Forelimb muscle (tissue), 1 donor: Measurements from ENCODE around the gene ACBD4. TPM values are rescaled to one million over a fixed set of nuclear protein-coding genes. Genes with fewer than 3 reads are reported as not detected.

Experiments
- DNase-seq: peaks from one replicate; pipeline ENCODE4 v3.0.0-alpha.2; 2013; ENCODE audit warnings: low read depth
- polyA plus RNA-seq: library from polyadenylated mRNA; unstranded; fragments of 120-200 nt; gene quantifications from one replicate; pipeline ENCODE4 v1.2.1, GENCODE V29; 2013; ENCODE audit not compliant: insufficient read length

The ACBD4 gene
- polyA plus RNA-seq, 1 donor, result 4.9 TPM

GRCh38 chr17:45155483-45155882 is 20.0 kb downstream of the ACBD4 start:
- no peak for DNase-seq

GRCh38 chr17:45156242-45156641 is 20.8 kb downstream of the ACBD4 start:
- no peak for DNase-seq

GRCh38 chr17:45160447-45161287 is 25.2 kb downstream of the ACBD4 start:
- DNase-seq, result no peak

- DNase-seq, result peak; percentile 100
Measured at GRCh38 chr17:45161288-45162024, 26.0 kb downstream of the ACBD4 start, which contains the start of gene HEXIM2. Gene HEXIM2, plus strand, starts transcription at chr17:45161875. Its CDS starts 919 bp downstream, at chr17:45162794.

GRCh38 chr17:45162025-45162687 is 26.7 kb downstream of the ACBD4 start:
- no peak for DNase-seq

- no peak for DNase-seq
Measured at GRCh38 chr17:45164734-45165269, 29.3 kb downstream of the ACBD4 start.

- no peak for DNase-seq
Measured at GRCh38 chr17:45168991-45169752, 33.7 kb downstream of the ACBD4 start.

GRCh38 chr17:45170280-45170930 is 34.9 kb downstream of the ACBD4 start:
- no peak for DNase-seq

GRCh38 chr17:45170931-45171337 is 35.4 kb downstream of the ACBD4 start:
- DNase-seq, result no peak

- DNase-seq, result no peak
Measured at GRCh38 chr17:45171338-45172231, 36.1 kb downstream of the ACBD4 start.

- DNase-seq, result no peak
Measured at GRCh38 chr17:45172232-45172540, 36.7 kb downstream of the ACBD4 start.

- DNase-seq, result no peak
Measured at GRCh38 chr17:45172541-45173286, 37.2 kb downstream of the ACBD4 start.

- no peak for DNase-seq
Measured at GRCh38 chr17:45175759-45176115, 40.2 kb downstream of the ACBD4 start.

- no peak for DNase-seq
Measured at GRCh38 chr17:45177563-45177962, 42.1 kb downstream of the ACBD4 start.

GRCh38 chr17:45184144-45184543 is 48.7 kb downstream of the ACBD4 start:
- DNase-seq, result no peak

- DNase-seq, result no peak
Measured at GRCh38 chr17:45186801-45187354, 51.4 kb downstream of the ACBD4 start.

GRCh38 chr17:45189009-45189408 is 53.5 kb downstream of the ACBD4 start:
- no peak for DNase-seq

GRCh38 chr17:45190503-45191255 is 55.2 kb downstream of the ACBD4 start:
- no peak for DNase-seq
